Measurements from ENCODE around the gene TOP2A.

Gene TOP2A

DNA sequence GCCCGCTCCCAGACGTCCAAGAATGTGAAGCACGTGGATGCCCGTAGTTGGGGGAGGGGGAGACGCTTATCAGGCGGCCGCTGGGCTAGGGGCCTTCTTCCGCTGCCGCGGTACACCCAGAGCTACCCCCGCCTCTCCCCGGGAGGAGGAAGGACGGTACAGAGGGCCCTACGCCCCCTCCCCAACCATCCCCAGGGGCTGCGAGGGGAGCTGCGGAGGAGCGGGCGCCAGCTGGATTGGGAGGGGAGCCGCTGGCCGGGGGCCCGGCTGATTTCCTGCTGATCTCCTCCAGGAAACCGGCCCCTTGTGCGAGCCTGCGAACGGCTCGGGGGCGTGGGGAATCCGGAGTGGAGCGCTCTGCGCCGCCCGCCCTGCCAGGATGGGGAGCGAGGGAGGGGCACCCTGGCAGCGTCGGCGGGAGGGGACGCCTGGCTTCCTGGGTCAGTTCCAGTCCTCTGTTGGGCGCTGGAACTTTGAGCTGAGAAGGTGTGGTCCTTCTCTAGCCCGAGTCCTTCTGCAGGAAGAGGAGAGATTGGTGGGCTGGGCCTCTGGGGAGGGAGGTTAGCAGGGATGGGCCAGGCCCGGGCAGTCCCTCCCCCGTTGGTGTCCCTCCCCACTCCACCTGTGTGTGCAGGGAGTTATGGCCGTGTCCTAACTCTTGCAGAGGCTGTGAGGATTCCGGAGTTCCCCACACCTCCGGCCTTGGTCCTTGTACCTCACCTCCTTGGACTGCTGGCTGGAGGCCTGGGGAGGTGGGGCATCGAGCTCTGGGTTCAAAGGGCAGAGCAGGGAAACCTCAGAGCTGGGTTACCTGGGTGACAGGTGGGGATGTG, 72.3 kb downstream of the TOP2A start:
- peak; percentile 82 for DNase-seq

DNA sequence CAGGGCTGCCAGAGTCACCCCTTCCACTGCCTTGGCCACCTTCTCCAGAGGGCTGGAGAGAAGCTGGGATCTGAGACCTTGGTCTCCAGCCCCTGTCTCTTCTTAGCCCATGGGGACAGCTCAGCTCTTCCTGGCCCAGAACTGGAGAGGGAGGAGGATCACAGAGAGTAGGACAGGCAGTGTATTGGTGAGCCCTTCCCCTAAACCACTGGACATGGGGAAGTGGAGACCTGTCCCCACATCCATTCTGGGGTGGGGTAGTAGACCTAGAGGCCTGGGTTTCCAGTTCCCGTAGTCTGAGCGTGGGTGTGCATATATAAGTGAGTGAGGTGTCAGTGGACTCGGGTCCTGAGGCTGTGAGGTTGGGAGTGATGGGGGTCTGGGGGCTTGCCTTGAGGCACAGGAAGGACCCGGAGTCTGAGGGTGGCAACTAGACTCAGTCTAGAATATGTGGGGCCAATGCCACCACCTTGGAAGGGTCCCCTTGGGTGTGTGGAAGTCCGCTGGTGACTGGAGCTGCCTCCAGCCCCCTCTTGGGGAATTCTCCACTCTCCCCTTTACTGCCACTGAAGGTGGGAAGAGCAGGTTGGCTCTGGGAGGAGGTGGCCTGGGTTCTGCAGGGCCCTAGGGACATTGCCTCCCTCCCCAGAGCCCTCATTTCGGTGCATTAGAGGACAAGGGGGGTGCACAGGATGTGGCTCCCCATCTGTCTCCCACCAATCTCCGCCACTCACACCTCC, 73.1 kb downstream of the TOP2A start:
- no peak for DNase-seq

DNA sequence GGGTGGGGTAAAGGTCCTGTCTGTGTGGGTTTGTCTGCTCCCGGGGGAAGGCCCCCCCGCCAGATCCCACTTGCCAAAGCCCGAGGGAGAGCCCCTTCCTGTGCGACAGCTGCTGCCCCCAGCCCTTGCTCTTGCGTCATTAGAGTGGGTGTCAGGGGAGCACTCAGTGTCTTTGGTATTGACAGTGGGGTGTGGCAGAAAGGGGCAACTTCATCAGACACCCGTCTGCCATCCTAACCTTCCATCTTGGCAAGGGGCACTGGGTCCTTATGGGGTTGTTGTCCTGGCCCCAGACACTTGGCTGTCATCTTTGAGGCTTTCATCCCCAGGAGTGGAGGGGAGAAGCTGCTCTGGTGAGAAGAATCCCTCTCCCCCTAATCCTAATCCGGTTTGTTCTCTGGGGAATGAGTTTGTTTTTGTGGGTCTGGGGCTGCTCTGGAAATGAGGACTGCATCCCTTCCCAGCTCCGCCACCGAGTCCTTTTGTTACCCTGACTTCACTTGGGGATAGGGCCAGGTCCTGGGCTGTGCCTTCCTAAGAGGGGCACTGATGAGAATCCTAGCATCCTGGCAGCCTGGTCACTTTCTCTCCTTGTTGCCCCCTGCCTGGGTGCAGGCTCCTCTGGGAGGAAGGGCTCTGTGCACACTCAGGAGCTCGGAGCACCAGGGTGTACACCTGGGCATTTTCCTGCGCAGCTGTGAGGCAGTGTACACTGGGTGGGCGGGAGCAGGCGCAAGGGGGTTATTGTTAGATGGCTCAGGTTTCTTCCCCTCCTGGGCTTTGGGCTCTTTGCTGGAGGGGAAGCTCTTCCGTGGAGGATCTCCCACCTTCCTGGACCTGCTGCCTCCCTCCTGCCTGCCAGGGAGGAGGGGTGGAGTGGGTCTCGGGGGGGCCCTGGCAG, 74.2 kb downstream of the TOP2A start:
- no peak for DNase-seq

DNA sequence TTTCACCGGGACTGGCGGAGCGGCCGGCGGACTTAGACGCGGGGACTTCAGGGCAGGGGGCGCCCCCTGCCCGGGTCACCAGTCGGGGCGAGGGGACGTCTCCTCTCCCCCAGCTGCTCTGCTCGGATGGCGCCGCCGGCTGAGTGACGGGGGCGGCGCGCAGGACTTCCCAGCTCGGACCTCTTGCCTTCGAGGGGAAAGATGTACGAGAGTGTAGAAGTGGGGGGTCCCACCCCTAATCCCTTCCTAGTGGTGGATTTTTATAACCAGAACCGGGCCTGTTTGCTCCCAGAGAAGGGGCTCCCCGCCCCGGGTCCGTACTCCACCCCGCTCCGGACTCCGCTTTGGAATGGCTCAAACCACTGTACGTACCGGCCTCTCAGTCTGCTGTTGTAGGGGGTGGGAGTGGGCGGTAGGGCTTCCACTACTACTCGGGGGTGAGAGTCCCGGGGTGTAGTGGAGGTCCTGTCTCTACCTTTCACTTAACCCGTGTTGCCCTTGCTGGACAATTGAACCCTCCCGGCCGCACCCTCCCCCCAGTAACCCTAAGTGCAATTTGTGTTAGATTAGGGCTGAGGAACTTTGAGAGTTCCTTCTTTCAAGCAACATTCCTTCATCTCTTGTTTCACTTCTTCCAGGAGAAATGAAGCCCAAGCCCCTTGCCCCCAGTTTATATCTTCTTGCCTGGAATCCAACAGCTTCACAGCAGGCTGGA, 75.0 kb downstream of the TOP2A start:
- no peak for DNase-seq

DNA sequence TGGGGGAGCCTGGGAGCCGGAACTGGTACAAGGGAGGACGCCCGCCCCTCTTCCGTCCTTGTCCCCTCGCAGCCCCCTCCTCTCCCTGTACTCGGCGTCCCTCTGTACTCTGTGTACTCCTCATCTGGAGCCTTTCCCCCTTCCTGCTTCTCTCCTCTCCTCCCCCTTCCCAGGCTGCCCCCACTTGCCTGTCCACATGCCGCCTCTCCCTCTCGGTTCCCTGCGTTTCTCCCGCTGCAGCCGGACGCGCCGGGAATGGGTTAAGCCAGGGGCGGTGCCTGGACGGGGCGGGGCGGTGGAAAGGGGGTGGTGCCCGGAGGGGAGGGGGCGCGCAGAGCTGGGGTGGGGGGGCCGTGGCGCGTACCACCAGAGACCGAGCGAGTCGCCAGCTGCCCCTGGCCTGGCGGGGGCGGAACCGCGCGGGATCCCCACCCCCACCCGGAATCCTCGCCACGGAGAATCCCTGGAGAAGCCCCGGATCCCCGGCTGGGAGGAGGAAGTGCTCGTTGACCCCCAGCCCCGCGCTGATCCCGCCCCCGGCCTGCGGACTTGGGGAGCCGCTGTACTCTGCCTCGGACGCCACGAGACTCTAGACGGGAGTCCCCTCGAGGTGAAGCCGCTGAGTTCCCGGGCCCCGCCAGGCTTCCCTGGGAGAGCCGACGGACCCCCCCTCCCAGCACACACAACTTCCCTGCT, 75.7 kb downstream of the TOP2A start:
- peak; percentile 62 for DNase-seq

DNA sequence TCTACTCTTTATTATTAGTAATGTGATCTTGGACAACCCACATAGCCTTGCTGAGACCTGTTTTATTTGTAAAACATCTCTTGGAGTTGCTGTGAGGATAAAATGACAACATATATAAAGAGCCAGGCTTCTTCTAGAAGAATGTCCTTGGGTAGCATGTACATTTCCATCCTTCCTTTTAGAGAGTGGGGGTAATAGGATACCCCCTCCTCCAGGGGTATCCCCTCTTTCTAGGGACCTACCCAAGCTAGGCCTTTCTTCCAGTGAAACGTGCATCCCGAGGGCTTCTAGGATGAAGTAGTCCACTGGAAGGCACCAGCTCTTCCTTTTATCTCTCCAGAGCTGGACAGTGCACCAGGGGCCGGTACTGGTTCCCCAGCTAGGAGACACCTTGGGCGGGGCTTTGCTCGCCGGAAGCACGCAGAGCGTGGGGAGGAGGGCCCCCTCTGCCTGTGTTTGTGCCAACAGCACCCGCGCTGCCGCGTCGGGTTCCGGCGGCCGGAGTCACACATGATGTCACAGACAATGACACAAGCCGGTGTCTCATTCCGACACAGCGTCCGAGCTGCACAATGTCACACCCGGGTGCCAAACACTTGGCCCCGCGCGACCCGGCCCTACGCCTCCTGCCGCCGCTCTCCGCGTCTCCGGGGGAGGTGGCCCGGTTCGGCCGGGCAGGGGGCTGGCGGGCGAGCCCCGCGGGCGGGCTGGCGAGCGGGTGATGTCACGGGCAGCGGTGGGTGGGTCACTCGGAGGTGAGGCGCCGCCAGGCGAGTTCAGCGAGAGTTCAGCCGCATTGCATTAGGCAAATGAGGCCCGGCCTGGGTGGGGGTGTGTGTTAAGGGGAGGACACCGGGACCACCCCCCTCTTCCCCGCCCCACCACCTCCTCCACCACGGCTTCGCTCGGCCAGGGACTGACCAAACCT, 76.6 kb downstream of the TOP2A start:
- DNase-seq, result peak; percentile 57

DNA sequence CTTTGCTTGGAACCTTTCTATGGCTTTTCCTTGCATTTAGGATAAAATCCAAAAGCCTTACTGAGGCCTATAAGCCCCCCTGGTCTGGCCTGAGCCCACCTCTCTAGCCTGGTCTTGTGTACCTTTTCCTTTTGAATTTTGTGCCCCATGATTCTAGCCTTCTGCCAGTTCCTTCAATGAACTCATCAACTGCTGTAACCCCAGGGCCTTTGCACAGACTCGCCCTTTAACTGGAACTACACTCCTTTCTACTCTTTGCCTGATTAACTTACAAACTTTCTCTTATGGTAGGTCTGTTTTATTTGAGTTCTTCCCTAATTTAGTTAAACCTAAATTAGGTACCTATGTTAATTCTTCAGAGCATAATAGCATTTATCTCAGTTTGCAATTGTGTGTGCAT, 77.4 kb downstream of the TOP2A start:
- DNase-seq, result no peak

DNA sequence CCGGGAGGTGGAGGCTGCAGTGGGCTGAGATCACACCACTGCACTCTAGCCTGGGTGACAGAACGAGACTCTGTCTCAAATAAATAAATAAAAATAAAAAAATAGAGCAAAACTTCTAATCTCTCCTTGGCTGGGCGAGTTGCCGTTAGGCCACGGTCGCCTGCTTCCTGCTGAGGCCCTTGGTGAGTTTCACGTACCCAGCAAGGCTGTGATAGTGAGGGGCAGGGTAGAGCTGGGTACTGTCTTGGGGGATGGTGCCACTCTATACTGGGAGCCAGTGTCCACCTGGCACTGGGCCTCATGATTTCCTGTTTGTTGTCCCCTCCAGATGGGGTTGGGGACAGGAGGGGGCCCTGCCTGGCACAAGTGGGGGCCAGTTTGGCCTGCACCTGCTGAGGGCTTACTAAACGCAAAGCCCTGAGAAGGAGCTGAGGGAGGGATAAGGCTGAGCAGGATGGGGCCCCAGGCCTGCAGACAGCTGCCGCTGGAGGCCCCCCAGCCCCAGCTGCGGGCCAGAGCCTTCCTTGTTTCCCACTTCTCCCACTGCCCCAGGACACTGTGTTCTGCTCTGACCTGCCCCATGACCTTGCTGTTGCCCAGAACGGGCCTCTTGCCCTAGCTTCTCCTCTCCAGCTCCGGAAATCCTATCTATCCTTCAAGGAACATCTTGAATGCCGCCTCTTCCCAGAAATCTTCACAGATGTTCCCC, 78.6 kb downstream of the TOP2A start:
- DNase-seq, result no peak

All from fibroblast of skin of right quadriceps (primary cell).